Activated CD4-positive, alpha-beta memory T cell treated with anti-CD3 and anti-CD28 coated beads for 36 hours (primary cell): ENCODE data around the gene CDK6. TPM values are rescaled to one million over a fixed set of nuclear protein-coding genes. Genes with fewer than 3 reads are reported as not detected.
A peak's percentile ranks its signal among the peaks of the same experiment; 100 is the strongest.

Experiments used
- CTCF ChIA-PET: fragments of 350-600 bp; sonication (Branson Sonifier 250); formaldehyde crosslinking; loops from one replicate; lab custom pipeline; 2021; ENCODE audit warnings: antibody characterized with exemption, inconsistent platforms; lab: Charles Lee
- POLR2A ChIA-PET: fragments of 350-600 bp; sonication (Branson Sonifier 250); formaldehyde crosslinking; loops from one replicate; lab custom pipeline; 2021; ENCODE audit warnings: antibody characterized with exemption; lab: Charles Lee
- DNase-seq: peaks from one replicate; pipeline ENCODE4 v3.0.0-alpha.2; 2020
- H3K27ac Mint-ChIP-seq: one replicate; pipeline ENCODE4 v1.8.0; 2021; ENCODE audit warnings: mixed read lengths
- H3K27me3 Mint-ChIP-seq: one replicate; pipeline ENCODE4 v1.8.0; 2021; ENCODE audit warnings: mixed read lengths
- H3K36me3 Mint-ChIP-seq: one replicate; pipeline ENCODE4 v1.8.0; 2021; ENCODE audit warnings: mixed read lengths
- H3K4me1 Mint-ChIP-seq: one replicate; pipeline ENCODE4 v1.8.0; 2021; ENCODE audit warnings: low read depth, mixed read lengths
- H3K4me3 Mint-ChIP-seq: one replicate; pipeline ENCODE4 v1.8.0; 2021; ENCODE audit warnings: mild to moderate bottlenecking, mixed read lengths
- H3K9me3 Mint-ChIP-seq: one replicate; pipeline ENCODE4 v1.8.0; 2021; ENCODE audit warnings: mixed read lengths
- intact Hi-C: fragments of 100-400 bp; cut with micrococcal nuclease; formaldehyde crosslinking; loops from one replicate; pipeline ENCODE4 v1.15.1; 2023
- total RNA-seq, 2 experiments: library from RNA; stranded (reverse); gene quantifications; one replicate each; pipeline ENCODE4 v1.2.3, GENCODE V29; 2021

CDK6 gene
- total RNA-seq, 2 experiments from 2014 or later = 131 to 132 TPM

DNA sequence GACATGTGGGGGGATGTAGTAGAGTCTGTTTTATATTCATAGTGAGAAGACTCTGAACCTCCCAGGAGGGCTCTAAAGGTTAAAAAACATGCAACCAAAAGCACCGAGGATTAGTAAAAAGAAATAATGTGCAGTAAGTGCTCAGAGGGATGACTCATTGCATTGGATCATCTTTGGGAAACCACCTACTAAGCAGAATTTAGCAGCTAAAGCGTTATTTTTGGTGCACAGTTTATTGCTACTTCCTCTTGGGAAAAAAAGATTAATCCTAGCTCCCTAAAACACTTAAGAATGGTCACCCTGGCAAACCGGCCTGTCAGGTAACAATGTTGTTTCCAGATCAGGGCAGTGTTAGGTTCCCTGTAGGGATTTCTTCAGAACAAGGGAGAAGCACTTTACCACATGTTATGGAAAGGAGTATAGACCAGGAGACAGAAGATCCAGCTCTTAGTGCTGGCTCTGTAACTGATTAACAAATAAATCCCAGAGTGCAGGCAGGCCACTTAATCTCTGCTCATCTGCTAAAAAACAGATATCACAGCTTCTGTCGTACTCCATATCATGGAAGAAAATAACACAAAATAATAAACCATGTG, 201.4 kb downstream of the CDK6 start:
- peak overlapping the region; percentile 89 for H3K27ac Mint-ChIP-seq
- peak overlapping the region; percentile 31 for H3K4me3 Mint-ChIP-seq

DNA sequence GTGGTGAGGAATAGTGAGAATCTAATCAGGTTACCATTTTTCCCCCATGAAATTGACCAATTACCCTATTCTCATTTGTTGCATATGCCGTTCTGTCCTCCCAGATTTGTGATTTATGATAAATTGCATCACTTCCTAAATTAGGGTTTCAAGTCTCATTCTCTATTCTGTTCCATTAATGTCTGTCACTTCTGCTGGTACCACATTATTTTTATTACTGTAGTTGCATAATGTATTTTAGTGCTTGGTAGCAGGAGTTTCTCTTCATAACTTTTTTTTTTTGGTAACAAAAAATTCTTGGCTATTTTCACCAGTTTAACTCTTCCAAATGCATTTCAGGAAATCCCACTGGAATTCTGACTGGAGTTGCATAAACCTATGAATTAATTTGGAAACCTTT, 202.2 kb downstream of the CDK6 start:
- peak overlapping the region; percentile 27 for H3K4me3 Mint-ChIP-seq
- ChIA-PET CTCF (interaction anchor here (0.9 to 2.2 kb wide), 3 partner anchors 7 to 176 kb away, joined by 3 to 9 read pairs (median 3); no protein-coding TSS in a partner anchor), POLR2A (interaction anchor here (0.8 to 4.3 kb wide), 8 partner anchors 9 to 270 kb away, joined by 3 to 85 read pairs (median 6); no protein-coding TSS in a partner anchor)
- intact Hi-C loops = loop anchor here (5.0 kb wide), 2 partner anchors 318 to 483 kb away; partner anchors contain the start of gene SAMD9
- H3K9me3 Mint-ChIP-seq = peaks cover 5% of the 10 kb centered on the region
- peaks cover 78% of the 10 kb centered on the region for H3K4me1 Mint-ChIP-seq
- H3K27ac Mint-ChIP-seq = peak overlapping the region; percentile 93
- no peaks in the 10 kb centered on the region for H3K27me3 Mint-ChIP-seq
- peaks cover 7% of the 10 kb centered on the region for H3K36me3 Mint-ChIP-seq
- no peak for DNase-seq

More for the DNA sequence above, 201.4 kb downstream of the CDK6 start:
- no peaks in the 10 kb centered on the region for H3K27me3 Mint-ChIP-seq
- H3K4me1 Mint-ChIP-seq = peaks cover 81% of the 10 kb centered on the region
- no peak for DNase-seq
- ChIA-PET POLR2A (interaction anchor here (1.2 to 2.0 kb wide), 4 partner anchors 10 to 198 kb away, joined by 3 to 19 read pairs (median 6); no protein-coding TSS in a partner anchor), CTCF (interaction anchor here (0.7 to 2.2 kb wide), 5 partner anchors 10 to 198 kb away, joined by 3 to 9 read pairs (median 7); no protein-coding TSS in a partner anchor)
- H3K36me3 Mint-ChIP-seq = peaks cover 7% of the 10 kb centered on the region
- H3K9me3 Mint-ChIP-seq = peaks cover 2% of the 10 kb centered on the region
- intact Hi-C loops = loop anchor here (5.0 kb wide), 2 partner anchors 317 to 482 kb away; partner anchors contain the start of gene SAMD9

DNA sequence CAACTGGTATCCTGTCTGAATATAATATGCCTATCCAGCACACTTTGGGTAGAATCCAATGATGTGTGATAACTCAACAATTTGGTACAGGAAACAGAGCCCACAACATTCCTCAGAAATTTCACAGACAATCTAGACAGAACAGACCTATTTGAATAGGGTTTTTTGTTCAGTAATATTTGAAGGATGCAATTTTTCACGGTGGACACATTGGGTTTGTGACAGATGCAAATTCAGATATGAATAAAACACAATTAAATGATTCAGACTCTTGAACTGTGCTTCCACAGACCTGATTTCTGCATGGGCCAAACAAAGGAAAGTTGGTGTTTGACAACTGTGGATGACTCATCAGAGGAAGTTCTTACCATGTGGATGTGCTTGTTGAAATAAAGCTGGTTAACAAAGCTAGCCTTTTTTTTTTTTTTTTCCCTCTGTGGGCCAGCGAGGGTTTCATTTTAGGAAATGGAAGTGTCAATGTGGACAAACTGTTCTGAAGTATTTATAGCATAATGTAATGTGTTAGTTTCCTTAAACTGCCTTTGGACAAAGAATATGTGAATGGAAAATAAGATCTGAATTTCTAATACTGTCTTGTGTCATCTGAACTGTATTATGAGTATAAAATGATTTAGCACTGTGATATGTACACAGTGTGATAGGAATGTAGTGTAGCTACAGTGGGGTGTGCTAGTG, 203.0 kb downstream of the CDK6 start:
- ChIA-PET CTCF (interaction anchor here (0.8 to 3.4 kb wide), 6 partner anchors 8 to 199 kb away, joined by 3 to 27 read pairs (median 4); no protein-coding TSS in a partner anchor), POLR2A (interaction anchor here (0.6 to 4.3 kb wide), 11 partner anchors 11 to 271 kb away, joined by 3 to 85 read pairs (median 4); partner anchors contain the start of gene CDK6)
- peak overlapping the region; percentile 36 for H3K4me3 Mint-ChIP-seq
- H3K4me1 Mint-ChIP-seq = peaks cover 81% of the 10 kb centered on the region
- H3K36me3 Mint-ChIP-seq = peaks cover 14% of the 10 kb centered on the region
- peak overlapping the region; percentile 93 for H3K27ac Mint-ChIP-seq
- peaks cover 5% of the 10 kb centered on the region for H3K9me3 Mint-ChIP-seq
- peak; percentile 53 for DNase-seq
- H3K27me3 Mint-ChIP-seq = no peaks in the 10 kb centered on the region
- intact Hi-C loops = loop anchor here (1.0 to 5.0 kb wide), 5 partner anchors 8 to 484 kb away; partner anchors contain the start of gene SAMD9

DNA sequence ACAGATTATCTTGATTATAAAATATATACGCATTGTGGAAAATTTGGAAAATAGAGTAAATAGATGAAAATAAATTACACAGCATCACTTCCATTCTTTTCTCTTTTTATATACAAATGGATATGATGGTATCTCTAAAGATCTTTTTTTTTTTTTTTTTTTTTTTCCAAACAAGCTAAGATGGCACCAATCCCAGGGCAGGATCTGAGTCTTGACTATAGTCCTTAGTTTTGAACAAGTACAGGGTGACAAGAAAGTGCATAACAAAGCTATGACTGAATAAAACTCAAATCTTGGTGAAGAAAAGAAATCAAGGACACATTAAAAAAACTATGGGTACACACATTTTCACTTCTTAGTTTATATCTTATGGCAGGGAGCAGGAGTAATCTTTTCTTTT, 203.6 kb downstream of the CDK6 start:
- no peaks in the 10 kb centered on the region for H3K27me3 Mint-ChIP-seq
- no peak for DNase-seq
- peak overlapping the region; percentile 36 for H3K4me3 Mint-ChIP-seq
- H3K4me1 Mint-ChIP-seq = peaks cover 83% of the 10 kb centered on the region
- CTCF ChIA-PET = interaction anchor here (0.8 to 3.4 kb wide), 6 partner anchors 10 to 199 kb away, joined by 3 to 27 read pairs (median 7); no protein-coding TSS in a partner anchor
- peak overlapping the region; percentile 93 for H3K27ac Mint-ChIP-seq
- H3K36me3 Mint-ChIP-seq = peaks cover 19% of the 10 kb centered on the region
- H3K9me3 Mint-ChIP-seq = peaks cover 5% of the 10 kb centered on the region
- intact Hi-C loops = loop anchor here (1.0 to 5.0 kb wide), 5 partner anchors 7 to 485 kb away; partner anchors contain the start of gene SAMD9
- POLR2A ChIA-PET = interaction anchor here (1.0 to 4.3 kb wide), 13 partner anchors 11 to 271 kb away, joined by 3 to 85 read pairs (median 5); partner anchors contain the start of gene CDK6

DNA sequence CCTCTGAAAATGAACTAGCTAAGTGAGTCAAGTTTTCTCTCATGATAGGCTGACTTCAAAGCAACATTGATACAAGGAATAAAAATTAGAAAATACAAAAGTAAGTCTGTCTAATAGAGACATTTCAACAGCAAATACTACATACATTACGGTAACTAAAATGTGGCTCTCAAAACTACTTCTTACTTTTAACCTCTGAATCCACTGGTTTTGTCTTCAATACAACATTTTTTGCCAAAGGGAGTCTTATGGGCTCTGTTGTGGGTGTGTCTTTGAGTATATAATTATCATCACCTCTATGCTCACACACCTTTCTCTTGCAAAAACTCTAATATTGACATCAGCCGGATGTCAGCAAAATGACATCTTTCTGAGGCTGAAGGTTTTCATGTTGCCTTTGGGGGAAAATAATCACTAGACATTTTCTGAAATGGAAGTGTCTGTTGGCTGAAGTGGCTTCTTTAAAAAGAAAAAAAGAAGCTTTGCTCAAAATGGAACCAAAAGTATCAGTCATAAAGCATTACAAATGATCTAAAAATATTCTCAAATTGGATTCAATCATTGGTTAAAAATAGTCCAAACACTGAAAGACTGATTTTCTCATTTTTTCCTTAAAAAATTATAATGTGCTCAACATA, 204.4 kb downstream of the CDK6 start:
- POLR2A ChIA-PET = interaction anchor here (0.5 to 4.3 kb wide), 18 partner anchors 8 to 1034 kb away, joined by 3 to 85 read pairs (median 4); partner anchors contain the start of genes CDK6 and VPS50
- H3K4me3 Mint-ChIP-seq = peak overlapping the region; percentile 44
- peaks cover 25% of the 10 kb centered on the region for H3K36me3 Mint-ChIP-seq
- CTCF ChIA-PET = interaction anchor here (0.6 to 3.4 kb wide), 8 partner anchors 9 to 200 kb away, joined by 3 to 27 read pairs (median 4); no protein-coding TSS in a partner anchor
- DNase-seq = no peak
- H3K4me1 Mint-ChIP-seq = peaks cover 85% of the 10 kb centered on the region
- intact Hi-C loops = loop anchor here (1.0 to 5.0 kb wide), 13 partner anchors 10 to 485 kb away; partner anchors contain the start of gene SAMD9
- no peaks in the 10 kb centered on the region for H3K27me3 Mint-ChIP-seq
- peak overlapping the region; percentile 93 for H3K27ac Mint-ChIP-seq
- H3K9me3 Mint-ChIP-seq = peaks cover 5% of the 10 kb centered on the region

DNA sequence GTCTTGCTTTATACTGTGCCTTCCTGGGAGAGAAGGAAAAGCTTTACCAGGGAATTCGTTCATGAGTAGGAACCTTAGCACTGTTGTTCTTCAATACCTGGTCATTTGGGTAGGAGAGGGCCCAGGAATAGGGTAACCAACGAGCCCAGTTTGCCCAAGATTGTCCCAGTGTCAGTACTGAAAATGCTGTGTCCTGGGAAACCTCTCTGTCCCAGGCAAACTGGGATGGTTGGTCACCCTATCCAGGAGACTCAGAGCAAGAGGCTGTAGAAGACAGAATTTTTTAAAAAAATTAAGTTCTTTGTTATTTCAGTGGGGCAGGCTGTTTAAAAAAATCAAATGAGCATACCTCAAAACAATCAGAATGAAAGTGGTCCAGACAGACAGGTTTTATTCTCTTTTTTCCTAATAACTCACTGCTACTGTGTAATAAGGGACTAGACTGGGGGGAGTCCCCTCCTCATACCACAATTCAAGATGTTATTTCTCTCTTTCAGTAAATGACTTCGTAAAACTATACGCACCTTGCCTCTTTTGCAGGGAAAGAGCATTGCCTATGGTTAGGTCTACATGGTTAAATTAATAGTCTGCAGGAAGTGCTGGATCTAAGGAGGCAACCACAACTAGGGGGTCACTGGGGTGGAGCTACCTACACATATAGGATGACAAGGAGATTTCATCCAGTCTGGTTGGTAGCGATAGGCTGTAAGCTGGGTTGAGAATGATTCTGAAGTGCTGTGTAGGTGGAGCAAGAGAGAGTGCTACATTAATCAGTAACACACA, 205.1 kb downstream of the CDK6 start:
- Mint-ChIP-seq H3K4me3 (peak overlapping the region; percentile 44), H3K27me3 (no peaks in the 10 kb centered on the region), H3K27ac (peak overlapping the region; percentile 93), H3K36me3 (peaks cover 28% of the 10 kb centered on the region), H3K9me3 (peaks cover 5% of the 10 kb centered on the region), H3K4me1 (peaks cover 86% of the 10 kb centered on the region)
- peak; percentile 72 for DNase-seq
- CTCF ChIA-PET = interaction anchor here (0.6 to 3.4 kb wide), 8 partner anchors 8 to 201 kb away, joined by 3 to 27 read pairs (median 4); no protein-coding TSS in a partner anchor
- POLR2A ChIA-PET = interaction anchor here (0.5 to 4.3 kb wide), 17 partner anchors 8 to 1034 kb away, joined by 3 to 85 read pairs (median 4); partner anchors contain the start of genes CDK6 and VPS50
- intact Hi-C loops = loop anchor here (1.0 to 5.0 kb wide), 13 partner anchors 10 to 486 kb away; partner anchors contain the start of gene SAMD9

DNA sequence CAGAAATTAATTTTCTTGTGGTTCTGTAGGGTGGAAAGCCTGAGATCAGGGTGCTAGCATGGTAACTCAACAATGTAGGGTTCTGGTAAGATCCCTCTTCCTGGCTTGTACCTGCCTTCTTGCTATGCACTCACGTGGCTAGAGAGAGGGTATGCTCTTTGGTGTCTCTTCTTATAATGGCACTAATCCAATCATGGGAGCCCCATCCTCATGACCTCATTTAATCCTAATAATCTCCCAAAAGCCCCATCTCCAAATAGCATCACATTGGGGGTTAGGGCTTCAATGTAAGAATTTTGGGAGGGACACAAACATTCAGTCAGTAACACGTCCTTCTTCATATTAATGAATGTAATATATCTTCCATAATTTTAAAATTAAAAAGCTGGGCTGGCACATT, 206.6 kb downstream of the CDK6 start:
- no peak overlapping the region for H3K4me3 Mint-ChIP-seq
- H3K4me1 Mint-ChIP-seq = peaks cover 86% of the 10 kb centered on the region
- CTCF ChIA-PET = no interaction called here
- POLR2A ChIA-PET = interaction anchor here (1.0 to 4.3 kb wide), 3 partner anchors 15 to 77 kb away, joined by 3 to 85 read pairs (median 3); no protein-coding TSS in a partner anchor
- H3K27ac Mint-ChIP-seq = peak overlapping the region; percentile 68
- H3K9me3 Mint-ChIP-seq = peaks cover 5% of the 10 kb centered on the region
- DNase-seq = no peak
- intact Hi-C loops = loop anchor here (2.0 to 5.0 kb wide), 3 partner anchors 323 to 488 kb away; partner anchors contain the start of gene SAMD9
- peaks cover 34% of the 10 kb centered on the region for H3K36me3 Mint-ChIP-seq
- no peaks in the 10 kb centered on the region for H3K27me3 Mint-ChIP-seq

DNA sequence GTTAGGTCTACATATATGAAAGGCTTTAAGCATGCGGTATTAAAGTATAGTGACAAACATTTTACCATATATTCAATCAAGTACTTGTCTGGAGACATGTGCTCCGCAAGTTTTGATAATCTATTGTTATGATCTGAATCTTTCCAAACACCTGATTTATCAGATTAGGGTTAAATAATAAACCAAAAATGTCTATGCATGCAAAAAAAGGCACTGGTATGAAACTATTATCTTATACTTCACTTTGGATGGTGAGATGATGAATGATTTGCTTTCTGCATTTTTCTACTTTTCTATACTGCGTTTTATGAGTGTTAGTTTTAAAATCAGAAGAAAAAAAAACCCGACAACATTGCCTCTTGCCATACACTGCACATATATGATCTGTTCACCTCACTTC, 208.4 kb downstream of the CDK6 start:
- peaks cover 88% of the 10 kb centered on the region for H3K4me1 Mint-ChIP-seq
- peaks cover 5% of the 10 kb centered on the region for H3K9me3 Mint-ChIP-seq
- peak overlapping the region; percentile 76 for H3K27ac Mint-ChIP-seq
- H3K27me3 Mint-ChIP-seq = no peaks in the 10 kb centered on the region
- H3K36me3 Mint-ChIP-seq = peaks cover 50% of the 10 kb centered on the region
- no peak overlapping the region for H3K4me3 Mint-ChIP-seq
- no peak for DNase-seq
- POLR2A ChIA-PET = no interaction called here
- CTCF ChIA-PET = no interaction called here
- intact Hi-C loops = no loop called here

DNA sequence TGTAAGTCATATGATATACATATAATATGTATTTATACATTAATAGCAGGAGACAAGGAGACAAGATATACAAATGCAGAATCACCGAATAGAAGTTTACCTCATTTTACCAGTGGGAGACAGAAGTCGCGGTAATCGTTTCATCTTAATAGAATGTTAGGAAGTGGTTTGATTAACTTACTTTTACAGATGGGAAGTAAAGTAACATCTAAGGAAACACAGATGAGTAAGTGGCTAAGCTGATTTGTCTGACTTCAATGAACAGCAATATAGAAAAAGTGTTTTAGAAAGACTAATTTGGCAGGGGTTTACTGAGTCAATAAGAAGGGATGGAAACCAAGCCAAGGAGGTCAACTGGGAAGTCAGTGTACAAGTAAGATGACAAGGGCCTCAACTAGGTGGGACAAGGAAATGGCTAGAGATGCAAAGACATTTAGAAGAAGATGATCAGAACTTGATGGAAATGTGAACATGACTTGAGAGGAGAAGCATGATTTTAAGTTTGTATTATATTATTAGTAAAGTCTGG, 210.0 kb downstream of the CDK6 start:
- Mint-ChIP-seq H3K27me3 (no peaks in the 10 kb centered on the region), H3K9me3 (peaks cover 5% of the 10 kb centered on the region), H3K4me3 (no peak overlapping the region), H3K27ac (peak overlapping the region; percentile 91), H3K4me1 (peaks cover 89% of the 10 kb centered on the region), H3K36me3 (peaks cover 56% of the 10 kb centered on the region)
- CTCF ChIA-PET = no interaction called here
- intact Hi-C loops = no loop called here
- DNase-seq = no peak
- POLR2A ChIA-PET = interaction anchor here (1.3 to 1.9 kb wide), 2 partner anchors 9 to 22 kb away, joined by 3 to 7 read pairs; no protein-coding TSS in a partner anchor

DNA sequence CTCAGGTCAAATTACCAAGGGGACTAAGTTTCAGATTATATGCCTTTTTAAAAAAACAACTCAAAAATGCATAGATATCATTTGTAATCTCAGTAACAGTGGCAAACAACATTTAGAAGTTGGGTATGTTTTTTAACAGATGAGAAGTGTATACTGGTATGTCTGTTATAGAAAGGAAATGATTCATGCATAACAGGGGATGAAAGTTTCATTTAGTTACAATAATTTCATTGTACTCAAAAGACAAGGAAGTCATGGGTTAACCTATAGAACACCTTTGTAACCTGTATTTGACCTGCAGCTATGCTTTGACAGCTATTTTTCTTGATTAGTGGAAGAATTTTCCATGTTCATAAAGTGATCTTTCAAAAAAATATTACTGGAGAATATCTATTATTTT, 210.8 kb downstream of the CDK6 start:
- H3K27ac Mint-ChIP-seq = peak overlapping the region; percentile 89
- ChIA-PET POLR2A (interaction anchor here (1.3 to 1.9 kb wide), 2 partner anchors 9 to 23 kb away, joined by 3 to 7 read pairs; no protein-coding TSS in a partner anchor), CTCF (interaction anchor here (1.2 kb wide), 1 partner anchor 207 kb away, joined by 5 read pairs; no protein-coding TSS in a partner anchor)
- peaks cover 57% of the 10 kb centered on the region for H3K36me3 Mint-ChIP-seq
- H3K4me3 Mint-ChIP-seq = peak overlapping the region; percentile 18
- no peaks in the 10 kb centered on the region for H3K27me3 Mint-ChIP-seq
- intact Hi-C loops = loop anchor here (1.0 kb wide), 1 partner anchor 8 kb away; no protein-coding TSS in a partner anchor
- DNase-seq = no peak
- peaks cover 5% of the 10 kb centered on the region for H3K9me3 Mint-ChIP-seq
- H3K4me1 Mint-ChIP-seq = peaks cover 88% of the 10 kb centered on the region
